Measurements from ENCODE around the gene SNX32. TPM values are rescaled to one million over a fixed set of nuclear protein-coding genes. Genes with fewer than 3 reads are reported as not detected.

The SNX32 gene
- total RNA-seq, 2 donors from 2014 or later: 2.2 to 4.6 TPM

GRCh38 chr11:65850217-65851082, 16.7 kb downstream of the SNX32 start:
- ATAC-seq (replicated peaks in 1 of 2) (peak; percentile 7 to 18), DNase-seq (no peak)
- no peak overlapping the region for H3K27ac Mint-ChIP-seq
- H3K4me3 Mint-ChIP-seq: no peak overlapping the region
- H3K9me3 Mint-ChIP-seq: no peaks in the 10 kb centered on the region
- H3K27me3 Mint-ChIP-seq (ENCODE audit: low read depth): no peaks in the 10 kb centered on the region
- peaks cover 14 to 29% of the 10 kb centered on the region in 2 donors for H3K36me3 Mint-ChIP-seq (ENCODE audit: insufficient read depth in 2 of 2)
- peaks cover 23% of the 10 kb centered on the region for H3K4me1 Mint-ChIP-seq (ENCODE audit: low read depth)

- H3K27me3 Mint-ChIP-seq (ENCODE audit: low read depth): no peaks in the 10 kb centered on the region
- H3K4me1 Mint-ChIP-seq (ENCODE audit: low read depth): peaks cover 30% of the 10 kb centered on the region
- no peaks in the 10 kb centered on the region for H3K9me3 Mint-ChIP-seq
- H3K4me3 Mint-ChIP-seq: no peak overlapping the region
- peak; percentile 2 to 7 for ATAC-seq (replicated peaks in 1 of 2)
- peaks cover 16 to 33% of the 10 kb centered on the region in 2 donors for H3K36me3 Mint-ChIP-seq (ENCODE audit: insufficient read depth in 2 of 2)
- no peak overlapping the region for H3K27ac Mint-ChIP-seq
- no peak for DNase-seq
Measured at GRCh38 chr11:65851083-65851579, 17.4 kb downstream of the SNX32 start.

GRCh38 chr11:65851811-65852507, 18.2 kb downstream of the SNX32 start:
- DNase-seq: no peak
- peaks cover 23 to 41% of the 10 kb centered on the region in 2 donors for H3K36me3 Mint-ChIP-seq (ENCODE audit: insufficient read depth in 2 of 2)
- no peak overlapping the region for H3K4me3 Mint-ChIP-seq

GRCh38 chr11:65852508-65853245, 18.9 kb downstream of the SNX32 start:
- no peak overlapping the region for H3K27ac Mint-ChIP-seq
- ATAC-seq (replicated peaks in 1 of 2) (no peak), DNase-seq (no peak)
- peaks cover 23 to 41% of the 10 kb centered on the region in 2 donors for H3K36me3 Mint-ChIP-seq (ENCODE audit: insufficient read depth in 2 of 2)
- H3K4me3 Mint-ChIP-seq: no peak overlapping the region
- no peaks in the 10 kb centered on the region for H3K9me3 Mint-ChIP-seq
- H3K27me3 Mint-ChIP-seq (ENCODE audit: low read depth): no peaks in the 10 kb centered on the region
- H3K4me1 Mint-ChIP-seq (ENCODE audit: low read depth): peaks cover 39% of the 10 kb centered on the region

More at GRCh38 chr11:65851811-65852507, 18.2 kb downstream of the SNX32 start:
- Mint-ChIP-seq H3K9me3 (no peaks in the 10 kb centered on the region), H3K27me3 (ENCODE audit: low read depth) (no peaks in the 10 kb centered on the region), H3K27ac (no peak overlapping the region), H3K4me1 (ENCODE audit: low read depth) (peaks cover 38% of the 10 kb centered on the region)
- ATAC-seq (replicated peaks in 1 of 2): no peak

GRCh38 chr11:65853246-65853979, 19.6 kb downstream of the SNX32 start:
- H3K4me3 Mint-ChIP-seq: no peak overlapping the region

GRCh38 chr11:65854161-65854592, 20.4 kb downstream of the SNX32 start:
- ATAC-seq (replicated peaks in 1 of 2) (no peak), DNase-seq (no peak)
- H3K9me3 Mint-ChIP-seq: no peaks in the 10 kb centered on the region
- H3K4me1 Mint-ChIP-seq (ENCODE audit: low read depth): peaks cover 39% of the 10 kb centered on the region
- peak overlapping the region in 1 of 2 donors; percentile 65 for H3K4me3 Mint-ChIP-seq
- H3K27ac Mint-ChIP-seq: peak overlapping the region; percentile 85
- H3K36me3 Mint-ChIP-seq (ENCODE audit: insufficient read depth in 2 of 2): peaks cover 23 to 41% of the 10 kb centered on the region in 2 donors
- no peaks in the 10 kb centered on the region for H3K27me3 Mint-ChIP-seq (ENCODE audit: low read depth)

More at GRCh38 chr11:65853246-65853979, 19.6 kb downstream of the SNX32 start:
- peaks cover 39% of the 10 kb centered on the region for H3K4me1 Mint-ChIP-seq (ENCODE audit: low read depth)
- ATAC-seq (replicated peaks in 1 of 2): no peak
- peaks cover 23 to 41% of the 10 kb centered on the region in 2 donors for H3K36me3 Mint-ChIP-seq (ENCODE audit: insufficient read depth in 2 of 2)
- no peaks in the 10 kb centered on the region for H3K27me3 Mint-ChIP-seq (ENCODE audit: low read depth)
- no peaks in the 10 kb centered on the region for H3K9me3 Mint-ChIP-seq
- H3K27ac Mint-ChIP-seq: peak overlapping the region; percentile 85
- no peak for DNase-seq

- H3K4me1 Mint-ChIP-seq (ENCODE audit: low read depth): peaks cover 44% of the 10 kb centered on the region
- ATAC-seq (replicated peaks in 1 of 2) (no peak), DNase-seq (no peak)
- no peaks in the 10 kb centered on the region for H3K9me3 Mint-ChIP-seq
- peak overlapping the region; percentile 96 to 97 for H3K4me3 Mint-ChIP-seq
- peak overlapping the region; percentile 70 for H3K27ac Mint-ChIP-seq
- H3K27me3 Mint-ChIP-seq (ENCODE audit: low read depth): no peaks in the 10 kb centered on the region
- peaks cover 23 to 43% of the 10 kb centered on the region in 2 donors for H3K36me3 Mint-ChIP-seq (ENCODE audit: insufficient read depth in 2 of 2)
Measured at GRCh38 chr11:65854852-65855837, 21.4 kb downstream of the SNX32 start.

GRCh38 chr11:65855927-65856363, 22.2 kb downstream of the SNX32 start:
- ATAC-seq (replicated peaks in 1 of 2) (no peak), DNase-seq (no peak)
- Mint-ChIP-seq H3K27me3 (ENCODE audit: low read depth) (no peaks in the 10 kb centered on the region), H3K27ac (peak overlapping the region; percentile 91), H3K4me3 (peak overlapping the region; percentile 96 to 97), H3K36me3 (ENCODE audit: insufficient read depth in 2 of 2) (peaks cover 24 to 44% of the 10 kb centered on the region in 2 donors), H3K4me1 (ENCODE audit: low read depth) (peaks cover 46% of the 10 kb centered on the region), H3K9me3 (no peaks in the 10 kb centered on the region)

- Mint-ChIP-seq H3K4me1 (ENCODE audit: low read depth) (peaks cover 54% of the 10 kb centered on the region), H3K36me3 (ENCODE audit: insufficient read depth in 2 of 2) (peaks cover 24 to 40% of the 10 kb centered on the region in 2 donors), H3K27me3 (ENCODE audit: low read depth) (no peaks in the 10 kb centered on the region), H3K9me3 (no peaks in the 10 kb centered on the region), H3K27ac (peak overlapping the region; percentile 91), H3K4me3 (peak overlapping the region; percentile 96 to 97)
- ATAC-seq (replicated peaks in 1 of 2) (peak; percentile 17 to 20), DNase-seq (peak; percentile 87 to 91)
Measured at GRCh38 chr11:65856689-65857499, 23.1 kb downstream of the SNX32 start.

- Mint-ChIP-seq H3K27ac (no peak overlapping the region), H3K4me3 (peak overlapping the region; percentile 96 to 97), H3K4me1 (ENCODE audit: low read depth) (peaks cover 59% of the 10 kb centered on the region), H3K36me3 (ENCODE audit: insufficient read depth in 2 of 2) (peaks cover 24 to 35% of the 10 kb centered on the region in 2 donors), H3K9me3 (no peaks in the 10 kb centered on the region), H3K27me3 (ENCODE audit: low read depth) (no peaks in the 10 kb centered on the region)
- no peak for DNase-seq
- peak in 1 of 2 donors; percentile 0 for ATAC-seq (replicated peaks in 1 of 2)
Measured at GRCh38 chr11:65857500-65857852, 23.7 kb downstream of the SNX32 start.
